GM12891 (cell line): ENCODE measurements around the gene RBM4.
"Not testable (repeated sequence)": the region's sequence is repeated elsewhere in the genome, so short reads cannot be mapped to it uniquely, and the experiment has no call there.

Source experiments
- DNase-seq: peaks from one replicate; pipeline ENCODE4 v3.0.0; 2011; ENCODE audit warnings: low spot score; ENCODE audit not compliant: insufficient read length
- FAIRE-seq: peaks from 2 replicates; lab custom pipeline; 2011; peaks lifted over from hg19 to GRCh38; lab: Jason Lieb, UNC
- PAX5 ChIP-seq: IDR thresholded peaks from 2 replicates; pipeline ENCODE4 v1.6.1; 2011; ENCODE audit warnings: low read length, moderate library complexity, mild to moderate bottlenecking; ENCODE audit not compliant: insufficient read depth, severe bottlenecking
- POLR2A ChIP-seq: IDR thresholded peaks from 2 replicates; pipeline ENCODE4 v1.6.1; 2011; ENCODE audit warnings: low read depth, low read length, control low read depth
- POLR2AphosphoS5 ChIP-seq: IDR thresholded peaks from 2 replicates; pipeline ENCODE4 v1.6.1; 2011; ENCODE audit warnings: low read depth, low read length, control low read depth
- POU2F2 ChIP-seq: IDR thresholded peaks from 2 replicates; pipeline ENCODE4 v1.6.1; 2011; ENCODE audit warnings: low read depth, mild to moderate bottlenecking, control low read depth, low read length, moderate library complexity
- SPI1 ChIP-seq: IDR thresholded peaks from 2 replicates; pipeline ENCODE4 v1.6.1; 2011; ENCODE audit warnings: low read depth, low read length, control low read depth
- TAF1 ChIP-seq: IDR thresholded peaks from 2 replicates; pipeline ENCODE4 v1.6.1; 2011; ENCODE audit warnings: low read depth, low read length, control low read depth

RBM4 gene

DNA sequence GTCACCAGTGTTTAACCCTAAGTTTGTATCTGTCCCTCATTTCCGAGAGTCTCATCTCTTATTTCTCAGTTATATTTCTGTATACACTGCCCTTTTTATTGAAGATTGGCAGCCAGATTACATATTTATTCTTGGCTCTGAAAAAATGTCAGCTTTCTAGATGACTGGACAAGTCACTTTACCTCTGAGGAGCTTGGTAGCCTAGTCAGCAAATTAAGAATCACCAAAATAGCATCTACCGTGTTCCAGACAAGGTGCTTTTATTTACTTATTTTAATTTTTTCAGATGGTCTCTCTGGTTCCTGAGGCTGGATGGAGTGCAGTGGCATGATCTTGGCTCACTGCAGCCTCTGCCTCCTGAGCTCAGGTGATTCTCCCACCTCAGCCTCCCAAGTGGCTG is 5.6 kb upstream of the RBM4 start:
- TF ChIP-seq POLR2A: no peak
- TF ChIP-seq TAF1: no peak
- no peak for TF ChIP-seq SPI1
- no peak for TF ChIP-seq POU2F2
- DNase-seq: no peak
- FAIRE-seq: no peak

DNA sequence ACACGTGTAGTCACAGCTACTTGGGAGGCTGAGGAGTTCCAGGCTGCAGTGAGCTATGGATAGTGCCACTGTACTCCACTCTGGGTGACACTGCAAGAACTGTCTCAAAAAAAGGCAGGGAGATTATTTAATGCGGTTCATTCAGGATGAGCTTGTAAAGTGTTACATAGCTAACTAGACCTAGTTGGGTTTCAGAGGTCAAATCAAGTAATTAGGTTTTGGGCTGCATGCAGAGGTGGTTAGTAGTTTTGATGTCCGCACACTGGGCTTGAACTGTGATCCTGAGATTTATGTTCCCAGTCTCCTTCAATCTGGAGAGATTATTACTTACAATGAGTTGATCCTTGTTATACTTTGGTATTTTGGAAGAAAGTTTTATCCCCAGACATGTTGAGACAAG is 2.1 kb upstream of the RBM4 start:
- no peak for DNase-seq
- no peak for FAIRE-seq
- TF ChIP-seq PAX5 (no peak), POLR2A (no peak), TAF1 (no peak), SPI1 (no peak), POLR2AphosphoS5 (no peak), POU2F2 (no peak)

DNA sequence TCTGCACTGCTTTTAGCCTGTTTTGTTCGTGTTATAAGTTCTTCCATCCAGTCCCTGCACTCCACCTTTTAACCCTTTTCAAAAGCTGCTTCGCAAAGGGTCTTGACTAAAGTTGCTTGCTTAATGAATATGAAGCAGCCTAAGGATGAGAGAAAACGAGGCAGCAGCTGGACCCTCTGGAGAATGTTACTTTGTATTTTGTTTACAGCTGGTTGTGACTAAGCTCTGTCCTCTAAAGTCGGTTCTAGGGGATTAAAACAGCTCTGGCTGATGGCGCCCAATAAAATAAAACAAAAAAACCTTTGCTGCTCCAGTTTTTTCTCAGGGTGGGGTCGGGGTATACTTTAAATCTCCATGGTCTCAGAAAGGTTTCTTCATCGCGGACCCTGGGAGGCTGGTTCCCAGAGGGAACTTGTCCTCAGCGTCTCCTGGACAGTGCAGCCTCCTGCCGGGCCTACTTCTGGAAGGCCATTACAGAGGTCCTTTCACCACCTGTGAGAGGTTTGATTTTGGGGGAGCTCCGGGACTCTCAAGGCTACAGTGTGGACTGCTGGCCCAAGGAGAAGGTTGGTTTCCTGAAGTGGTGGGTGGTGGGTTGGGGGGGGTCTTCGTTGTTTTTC is 836 bp upstream of the RBM4 start:
- no peak for TF ChIP-seq POLR2A
- no peak for TF ChIP-seq SPI1
- no peak for TF ChIP-seq PAX5
- TF ChIP-seq POU2F2: no peak
- TF ChIP-seq POLR2AphosphoS5: no peak; the same call in 1 of the 2 replicates
- no peak for TF ChIP-seq TAF1

DNA sequence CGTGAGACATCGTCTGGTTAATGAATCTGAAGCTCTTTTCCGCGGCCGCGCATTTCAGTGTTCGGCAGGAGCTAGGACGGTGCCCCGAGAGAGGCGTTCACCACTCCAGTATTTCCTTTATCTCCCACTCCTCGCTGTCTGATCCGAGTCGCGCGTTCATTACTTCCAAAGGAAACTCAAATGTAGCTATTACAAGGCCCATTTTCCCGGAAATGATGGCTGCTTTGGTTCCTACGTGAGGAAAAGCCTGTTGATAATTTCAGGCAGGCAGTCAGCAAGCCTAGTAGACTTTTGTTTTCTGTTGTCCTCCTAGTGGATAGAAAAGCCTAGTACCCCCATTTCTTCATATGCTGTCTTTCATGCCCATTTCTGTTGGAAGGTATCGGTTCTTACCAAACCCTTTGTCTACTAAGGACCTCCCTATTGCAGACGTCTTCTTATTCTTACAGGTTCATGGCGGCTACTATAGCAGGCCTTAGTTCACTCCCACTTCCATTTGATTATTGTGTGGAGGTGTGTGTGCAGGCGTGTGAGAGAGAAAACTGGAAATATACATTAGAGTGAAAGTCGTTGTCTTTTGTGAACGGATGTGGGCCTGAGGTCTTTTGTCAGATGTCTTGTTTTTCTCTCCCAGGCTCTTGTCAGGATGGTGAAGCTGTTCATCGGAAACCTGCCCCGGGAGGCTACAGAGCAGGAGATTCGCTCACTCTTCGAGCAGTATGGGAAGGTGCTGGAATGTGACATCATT is 737 bp downstream of the RBM4 start:
- no peak for DNase-seq
- peak; percentile 61 for FAIRE-seq
- TF ChIP-seq POLR2AphosphoS5 (no peak), POU2F2 (no peak), TAF1 (no peak), POLR2A (no peak), SPI1 (no peak)

More for the DNA sequence above, 836 bp upstream of the RBM4 start:
- DNase-seq (no peak), FAIRE-seq (no peak)

DNA sequence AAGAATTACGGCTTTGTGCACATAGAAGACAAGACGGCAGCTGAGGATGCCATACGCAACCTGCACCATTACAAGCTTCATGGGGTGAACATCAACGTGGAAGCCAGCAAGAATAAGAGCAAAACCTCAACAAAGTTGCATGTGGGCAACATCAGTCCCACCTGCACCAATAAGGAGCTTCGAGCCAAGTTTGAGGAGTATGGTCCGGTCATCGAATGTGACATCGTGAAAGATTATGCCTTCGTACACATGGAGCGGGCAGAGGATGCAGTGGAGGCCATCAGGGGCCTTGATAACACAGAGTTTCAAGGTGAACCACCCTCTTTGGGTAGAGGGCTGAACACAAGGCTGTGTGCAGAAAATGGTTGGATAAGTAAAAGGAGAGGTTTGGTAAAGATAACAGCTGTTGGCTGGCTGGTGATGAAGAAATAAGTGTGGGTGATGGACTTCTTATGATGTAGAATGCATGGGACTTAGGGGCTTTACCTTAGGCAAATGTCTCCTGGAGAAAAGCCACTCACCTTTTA is 1.4 kb downstream of the RBM4 start:
- not testable (repeated sequence) for DNase-seq, FAIRE-seq

DNA sequence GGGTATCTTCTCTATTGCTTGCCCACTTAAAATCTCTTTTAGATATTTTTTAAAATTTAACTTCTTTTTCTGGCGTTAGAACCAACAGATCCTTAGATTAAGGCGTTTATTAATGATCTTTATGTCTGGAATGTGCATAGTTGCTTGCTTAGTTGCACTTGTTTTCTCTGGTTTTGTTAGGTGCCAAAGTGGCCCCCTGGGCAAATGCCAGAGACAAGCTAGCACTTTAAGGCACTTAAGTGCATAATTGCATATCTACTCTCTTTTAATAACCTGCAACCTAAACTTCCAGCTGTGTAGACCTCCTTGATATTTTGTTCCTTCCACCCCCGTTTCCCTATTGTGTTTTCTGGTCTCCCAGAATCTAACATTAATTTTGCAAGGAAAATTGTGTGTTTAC is 3.3 kb downstream of the RBM4 start:
- TF ChIP-seq TAF1 (no peak), PAX5 (no peak)
- FAIRE-seq (no peak), DNase-seq (no peak)

DNA sequence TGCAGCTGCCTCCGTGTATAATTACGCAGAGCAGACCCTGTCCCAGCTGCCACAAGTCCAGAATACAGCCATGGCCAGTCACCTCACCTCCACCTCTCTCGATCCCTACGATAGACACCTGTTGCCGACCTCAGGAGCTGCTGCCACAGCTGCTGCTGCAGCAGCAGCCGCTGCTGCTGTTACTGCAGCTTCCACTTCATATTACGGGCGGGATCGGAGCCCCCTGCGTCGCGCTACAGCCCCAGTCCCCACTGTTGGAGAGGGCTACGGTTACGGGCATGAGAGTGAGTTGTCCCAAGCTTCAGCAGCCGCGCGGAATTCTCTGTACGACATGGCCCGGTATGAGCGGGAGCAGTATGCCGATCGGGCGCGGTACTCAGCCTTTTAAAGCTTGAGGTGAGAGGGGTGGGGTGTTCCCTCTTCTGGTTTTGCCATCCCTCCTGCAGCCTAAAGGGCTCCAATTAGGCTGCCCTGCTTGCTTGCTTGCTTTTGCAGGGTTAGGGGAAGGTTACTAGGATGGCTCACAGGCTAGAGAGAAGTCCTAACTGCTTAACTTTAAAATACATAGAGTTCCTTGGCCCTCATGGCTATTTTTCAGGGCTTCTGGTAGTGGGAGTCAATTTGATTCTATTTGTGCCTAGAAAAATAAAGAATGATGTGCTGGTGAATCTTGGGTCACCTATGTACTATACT is 5.4 kb downstream of the RBM4 start:
- no peak for TF ChIP-seq TAF1
- TF ChIP-seq POLR2AphosphoS5: no peak
- no peak for TF ChIP-seq POU2F2
- no peak for TF ChIP-seq SPI1
- TF ChIP-seq POLR2A: no peak; the same call in 1 of the 2 replicates
- no peak for TF ChIP-seq PAX5
- no peak for FAIRE-seq
- no peak for DNase-seq

DNA sequence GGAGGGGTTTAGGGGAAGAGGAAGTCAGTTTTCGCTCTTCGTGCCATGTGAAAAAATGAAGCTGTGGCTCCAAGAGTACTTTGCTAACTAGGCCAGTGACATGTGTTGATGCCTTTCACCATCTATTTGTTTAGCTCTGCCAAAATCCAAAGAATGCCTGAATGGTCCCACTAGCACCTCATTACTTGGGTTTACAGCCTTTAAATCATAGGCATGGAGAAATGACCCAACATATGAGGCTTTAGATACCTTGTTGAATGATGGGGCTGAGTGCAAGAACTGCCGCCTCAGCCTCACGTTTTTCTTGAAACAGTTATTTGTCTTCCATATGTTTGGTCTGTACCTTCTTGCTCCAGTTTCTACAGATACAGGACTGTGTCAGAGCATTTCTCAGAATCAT is 8.3 kb downstream of the RBM4 start:
- FAIRE-seq (no peak), DNase-seq (no peak)
- TF ChIP-seq SPI1: no peak
- 0 out of 2 replicates have a peak, but pooled peaks have one; percentile 32 for TF ChIP-seq POLR2A
- no peak for TF ChIP-seq PAX5
- TF ChIP-seq TAF1: no peak
- TF ChIP-seq POU2F2: no peak

DNA sequence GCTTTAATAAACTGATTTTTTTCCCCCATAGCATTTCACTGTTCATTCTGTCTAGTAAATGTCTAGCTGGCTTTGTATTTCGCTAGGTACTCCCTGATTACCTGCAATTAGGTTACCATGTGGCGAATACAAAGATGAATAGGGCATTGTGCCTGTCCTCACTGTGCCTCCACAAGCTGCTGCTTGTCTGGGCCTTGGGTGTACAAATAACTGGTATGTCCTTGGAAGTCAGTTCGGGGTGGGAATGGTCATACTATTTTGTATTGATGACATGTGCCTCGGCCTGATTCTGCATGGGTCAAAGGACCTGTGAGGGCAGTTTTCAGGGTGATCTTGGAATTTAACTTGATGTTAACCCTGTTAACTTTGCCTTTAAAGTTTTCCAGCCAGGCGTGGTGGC is 11.4 kb downstream of the RBM4 start:
- TF ChIP-seq PAX5: no peak
- TF ChIP-seq POLR2A: no peak
- no peak; the same call in 1 of the 2 replicates for TF ChIP-seq POLR2AphosphoS5
- TF ChIP-seq SPI1: no peak
- TF ChIP-seq POU2F2: no peak
- TF ChIP-seq TAF1: no peak
- FAIRE-seq: no peak
- no peak for DNase-seq

DNA sequence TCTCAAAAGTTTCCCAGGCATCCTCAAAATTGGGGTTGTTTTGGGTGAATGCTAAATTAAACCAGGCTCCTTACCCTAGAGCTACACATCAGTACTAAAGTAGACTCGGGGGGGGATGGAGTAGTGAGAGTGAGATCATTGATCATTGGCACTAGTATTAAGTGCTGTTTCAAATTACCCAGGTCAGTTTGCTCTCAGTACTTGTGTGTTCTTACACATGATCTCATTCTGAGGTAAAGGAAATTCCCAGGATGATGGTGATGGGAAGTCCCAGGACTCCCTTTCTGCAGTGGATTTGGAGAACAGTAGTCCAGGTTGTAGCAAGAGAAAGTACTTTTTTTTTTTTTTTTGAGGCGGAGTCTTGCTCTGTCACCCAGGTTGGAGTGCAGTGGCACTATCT is 12.5 kb downstream of the RBM4 start:
- DNase-seq (no peak), FAIRE-seq (no peak)
- TF ChIP-seq POLR2A: peak; percentile 45; the same call in 1 of the 2 replicates
- no peak for TF ChIP-seq TAF1
- TF ChIP-seq SPI1: no peak
- no peak; the same call in none of the 2 replicates for TF ChIP-seq POLR2AphosphoS5
- no peak for TF ChIP-seq PAX5
- no peak for TF ChIP-seq POU2F2
